Fibroblast of the aortic adventitia (primary cell): Measurements from ENCODE around the gene SMARCD3. TPM values are rescaled to one million over a fixed set of nuclear protein-coding genes. Genes with fewer than 3 reads are reported as not detected.

Experiments used
- DNase-seq: peaks from one replicate; pipeline ENCODE4 v3.0.0-alpha.2; 2010; ENCODE audit warnings: low read depth
- H3K4me3 ChIP-seq: 2 replicates; pipeline ENCODE4 v1.5.1; 2011; ENCODE audit warnings: low read depth, mild to moderate bottlenecking, control low read depth, low read length, moderate library complexity
- total RNA-seq: library from RNA; depleted of rRNA; stranded (reverse); fragments of >200 nt; gene quantifications from 2 replicates; pipeline ENCODE4 v1.2.3, GENCODE V29; 2012; ENCODE audit warnings: low replicate concordance
- TF ChIP-seq, protein P1 (sequence below): IDR thresholded peaks from 2 replicates; pipeline ENCODE4 v1.5.1; 2011; ENCODE audit warnings: mild to moderate bottlenecking, low read length, control low read depth, inconsistent platforms; ENCODE audit not compliant: insufficient read depth

Gene SMARCD3
- total RNA-seq, 1 donor, result 44.9 TPM

- H3K4me3 ChIP-seq, result no peak within 1 kb of the TSS
- TF ChIP-seq, protein P1, sequence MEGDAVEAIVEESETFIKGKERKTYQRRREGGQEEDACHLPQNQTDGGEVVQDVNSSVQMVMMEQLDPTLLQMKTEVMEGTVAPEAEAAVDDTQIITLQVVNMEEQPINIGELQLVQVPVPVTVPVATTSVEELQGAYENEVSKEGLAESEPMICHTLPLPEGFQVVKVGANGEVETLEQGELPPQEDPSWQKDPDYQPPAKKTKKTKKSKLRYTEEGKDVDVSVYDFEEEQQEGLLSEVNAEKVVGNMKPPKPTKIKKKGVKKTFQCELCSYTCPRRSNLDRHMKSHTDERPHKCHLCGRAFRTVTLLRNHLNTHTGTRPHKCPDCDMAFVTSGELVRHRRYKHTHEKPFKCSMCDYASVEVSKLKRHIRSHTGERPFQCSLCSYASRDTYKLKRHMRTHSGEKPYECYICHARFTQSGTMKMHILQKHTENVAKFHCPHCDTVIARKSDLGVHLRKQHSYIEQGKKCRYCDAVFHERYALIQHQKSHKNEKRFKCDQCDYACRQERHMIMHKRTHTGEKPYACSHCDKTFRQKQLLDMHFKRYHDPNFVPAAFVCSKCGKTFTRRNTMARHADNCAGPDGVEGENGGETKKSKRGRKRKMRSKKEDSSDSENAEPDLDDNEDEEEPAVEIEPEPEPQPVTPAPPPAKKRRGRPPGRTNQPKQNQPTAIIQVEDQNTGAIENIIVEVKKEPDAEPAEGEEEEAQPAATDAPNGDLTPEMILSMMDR, result no peak
- DNase-seq, result no peak
Observed at GRCh38 chr7:151210087-151210854, 38.2 kb downstream of the SMARCD3 start, which contains the start of gene H2BK1. Gene H2BK1, minus strand, starts transcription at chr7:151210488. Its CDS starts 170 bp downstream, at chr7:151210318.

- no peak for DNase-seq
- TF ChIP-seq, protein P1, result no peak
- H3K4me3 ChIP-seq, result no peak overlapping the region
Observed at GRCh38 chr7:151209588-151209987, 38.9 kb downstream of the SMARCD3 start.

DNA sequence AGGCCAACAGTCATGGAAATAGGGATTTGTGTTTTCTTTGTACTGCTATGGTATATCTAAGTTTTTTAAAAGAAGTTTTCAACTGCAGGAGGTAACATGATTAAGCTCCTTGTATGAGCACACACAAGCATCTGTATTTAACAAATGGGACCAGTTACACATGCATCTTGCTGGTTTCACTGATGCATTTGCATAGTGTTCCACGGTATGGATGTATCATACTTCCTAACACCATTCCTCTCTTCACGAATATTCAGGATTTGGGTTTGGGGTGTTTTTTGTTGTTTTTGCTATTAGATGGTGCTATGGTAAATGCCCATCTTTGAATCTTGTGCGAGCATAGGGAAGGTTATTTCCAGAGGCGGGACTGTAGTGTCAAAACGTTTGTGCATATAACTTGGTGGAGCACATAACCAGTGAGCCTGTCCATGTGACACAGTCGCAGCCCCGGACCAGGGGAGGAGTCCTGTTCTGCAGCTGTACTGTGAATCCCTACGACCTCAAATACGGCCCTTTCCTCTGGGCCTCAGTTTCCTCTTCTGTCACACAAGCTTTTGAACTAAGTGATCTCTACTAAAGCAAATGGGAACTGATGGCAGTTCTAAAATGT, 40.1 kb downstream of the SMARCD3 start:
- no peak for DNase-seq
- TF ChIP-seq, protein P1, result no peak
- no peak overlapping the region for H3K4me3 ChIP-seq

DNA sequence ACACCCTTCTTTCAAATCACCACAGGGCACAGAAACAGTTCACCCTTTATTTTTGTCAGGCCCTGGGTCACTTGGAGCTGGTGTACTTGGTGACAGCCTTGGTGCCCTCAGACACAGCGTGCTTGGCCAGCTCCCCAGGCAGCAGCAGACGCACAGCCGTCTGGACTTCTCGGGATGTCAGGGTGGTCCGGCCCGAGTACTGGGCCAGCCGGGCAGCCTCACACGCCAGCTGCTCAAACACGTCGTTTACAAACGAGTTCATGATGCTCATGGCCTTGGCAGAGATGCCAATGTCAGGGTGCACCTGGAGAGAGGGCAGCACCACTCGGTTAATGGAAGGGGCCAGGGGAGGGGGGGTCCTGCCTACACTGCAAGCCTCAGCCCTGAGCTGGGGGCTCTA, 40.7 kb downstream of the SMARCD3 start:
- TF ChIP-seq, protein P1, result no peak
- no peak for DNase-seq
- H3K4me3 ChIP-seq, result no peak overlapping the region

- TF ChIP-seq, protein P1, result no peak
- no peak for DNase-seq
- H3K4me3 ChIP-seq, result no peak overlapping the region
Observed at GRCh38 chr7:151207315-151207714, 41.2 kb downstream of the SMARCD3 start.

GRCh38 chr7:151206914-151207313, 41.6 kb downstream of the SMARCD3 start:
- no peak overlapping the region for H3K4me3 ChIP-seq
- DNase-seq, result no peak
- TF ChIP-seq, protein P1, result no peak
